DMS53 treated with DMSO at 0.1 percent for 48 hours (cell line): Measurements from ENCODE around the gene C1orf159.
A peak's percentile ranks its signal among the peaks of the same experiment; 100 is the strongest.
"Not testable (repeated sequence)": the region's sequence is repeated elsewhere in the genome, so short reads cannot be mapped to it uniquely, and the experiment has no call there.

Experiments used
- DNase-seq: peaks from one replicate; lab custom pipeline; 2025; ENCODE audit not compliant: unreplicated experiment; lab: John Stamatoyannopoulos, UW

C1orf159 gene

GRCh38 chr1:1115786-1116700, at the start of gene C1orf159:
TSS of gene C1orf159 (minus strand) at chr1:1116089. CDS start at chr1:1091543, 24,546 bp downstream.
- peak; percentile 97 for DNase-seq

DNA sequence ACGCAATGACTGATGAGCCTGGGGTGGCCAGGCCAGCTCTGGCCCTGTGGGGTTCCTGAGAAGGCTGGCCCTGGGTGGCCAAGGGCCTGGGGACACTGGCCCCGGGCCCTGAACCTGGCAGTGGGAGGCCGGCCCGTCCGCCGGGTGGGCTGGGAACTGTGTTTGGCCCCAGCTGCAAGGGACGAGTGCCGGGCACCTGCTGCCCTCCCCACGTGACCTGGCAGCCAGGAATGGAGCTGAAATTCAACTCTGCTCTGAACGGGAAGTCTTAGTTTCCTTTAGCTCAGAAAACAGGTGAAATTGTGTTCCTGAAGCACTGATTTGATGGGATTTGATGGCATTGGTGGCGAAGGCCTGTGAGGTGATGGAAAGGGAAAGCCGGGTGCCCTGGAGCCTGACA, 49.6 kb upstream of the C1orf159 start:
- no peak for DNase-seq

- DNase-seq: peak; percentile 53
Measured at GRCh38 chr1:1164701-1165451, 49.0 kb upstream of the C1orf159 start.

GRCh38 chr1:1164361-1164700, 48.4 kb upstream of the C1orf159 start:
- DNase-seq: no peak

DNA sequence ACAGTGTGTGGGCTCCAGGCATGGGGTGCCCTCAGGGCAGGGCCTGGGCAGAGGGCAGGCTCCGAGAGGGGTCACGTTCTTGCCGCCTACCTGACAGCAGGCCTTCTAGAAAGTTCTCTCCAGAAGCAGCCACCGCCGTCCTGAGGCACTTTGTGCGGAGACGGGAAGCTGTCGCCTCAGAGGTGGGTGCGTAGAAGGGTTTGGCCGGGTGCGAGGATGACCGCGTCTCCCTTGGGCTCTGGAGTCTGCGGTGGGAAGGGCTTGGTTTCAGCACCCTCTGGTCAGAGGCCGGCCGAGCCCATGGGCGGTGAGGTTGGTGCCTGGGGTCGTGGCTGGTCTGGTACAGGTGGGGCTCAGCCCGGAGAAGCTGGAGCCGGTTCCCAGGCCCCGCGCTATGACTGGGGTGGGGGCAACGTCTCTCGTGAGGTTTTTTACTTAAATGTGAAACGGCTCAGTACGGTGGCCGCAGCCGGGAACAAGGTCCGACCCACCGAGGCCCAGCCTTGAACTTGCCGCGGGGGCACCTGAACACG, 47.7 kb upstream of the C1orf159 start:
- no peak for DNase-seq

DNA sequence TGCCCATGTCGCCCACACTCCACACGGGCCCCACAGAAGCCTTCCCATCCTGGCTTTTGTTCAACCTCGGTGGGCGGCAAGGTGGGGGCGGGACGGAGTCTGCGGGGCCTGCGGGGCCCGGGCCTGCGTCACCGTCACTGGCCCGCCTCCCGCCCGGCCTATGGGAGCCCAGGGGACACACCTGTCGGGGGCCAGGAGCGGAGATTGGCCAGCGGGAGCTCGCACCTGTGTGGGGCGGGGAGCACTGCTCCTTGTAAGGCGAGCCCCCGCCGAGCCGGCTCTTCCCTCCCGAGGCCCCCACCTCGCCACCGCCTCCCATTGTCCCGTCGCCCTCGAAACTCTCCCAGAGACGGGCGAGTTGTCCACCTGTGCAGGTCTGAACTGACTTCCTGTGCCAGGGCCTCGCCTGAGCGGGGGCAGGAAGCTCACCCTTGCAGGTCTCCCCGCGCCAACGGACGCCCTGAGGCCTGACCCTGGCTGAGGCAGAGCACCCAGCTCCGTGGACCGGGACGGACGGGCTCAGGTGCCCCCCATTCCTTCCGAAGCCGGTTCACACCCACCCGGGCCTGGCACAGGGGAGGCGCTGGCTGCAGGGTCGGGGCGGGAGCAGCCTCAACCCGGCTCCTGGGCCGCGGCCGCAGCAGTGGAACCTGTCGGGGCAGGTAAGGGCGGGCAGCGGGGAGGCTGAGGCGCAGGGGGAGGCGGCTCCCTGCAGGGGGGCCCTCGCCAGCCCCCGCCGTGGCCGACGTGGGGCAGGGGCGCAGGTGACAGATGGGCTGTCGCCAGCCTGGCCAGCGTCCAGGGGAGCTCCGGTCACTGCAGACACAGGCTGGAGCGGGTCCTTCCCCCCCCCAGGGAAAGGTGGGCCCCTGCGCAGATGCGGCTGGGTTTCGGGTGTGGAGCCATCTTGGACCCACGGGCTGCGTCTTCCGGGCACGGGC, 47.0 kb upstream of the C1orf159 start:
- DNase-seq: peak; percentile 93

- DNase-seq: no peak
Measured at GRCh38 chr1:1161683-1162079, 45.8 kb upstream of the C1orf159 start.

- no peak for DNase-seq
Measured at GRCh38 chr1:1161078-1161682, 45.3 kb upstream of the C1orf159 start.

GRCh38 chr1:1160281-1160930, 44.5 kb upstream of the C1orf159 start:
- DNase-seq: no peak

DNA sequence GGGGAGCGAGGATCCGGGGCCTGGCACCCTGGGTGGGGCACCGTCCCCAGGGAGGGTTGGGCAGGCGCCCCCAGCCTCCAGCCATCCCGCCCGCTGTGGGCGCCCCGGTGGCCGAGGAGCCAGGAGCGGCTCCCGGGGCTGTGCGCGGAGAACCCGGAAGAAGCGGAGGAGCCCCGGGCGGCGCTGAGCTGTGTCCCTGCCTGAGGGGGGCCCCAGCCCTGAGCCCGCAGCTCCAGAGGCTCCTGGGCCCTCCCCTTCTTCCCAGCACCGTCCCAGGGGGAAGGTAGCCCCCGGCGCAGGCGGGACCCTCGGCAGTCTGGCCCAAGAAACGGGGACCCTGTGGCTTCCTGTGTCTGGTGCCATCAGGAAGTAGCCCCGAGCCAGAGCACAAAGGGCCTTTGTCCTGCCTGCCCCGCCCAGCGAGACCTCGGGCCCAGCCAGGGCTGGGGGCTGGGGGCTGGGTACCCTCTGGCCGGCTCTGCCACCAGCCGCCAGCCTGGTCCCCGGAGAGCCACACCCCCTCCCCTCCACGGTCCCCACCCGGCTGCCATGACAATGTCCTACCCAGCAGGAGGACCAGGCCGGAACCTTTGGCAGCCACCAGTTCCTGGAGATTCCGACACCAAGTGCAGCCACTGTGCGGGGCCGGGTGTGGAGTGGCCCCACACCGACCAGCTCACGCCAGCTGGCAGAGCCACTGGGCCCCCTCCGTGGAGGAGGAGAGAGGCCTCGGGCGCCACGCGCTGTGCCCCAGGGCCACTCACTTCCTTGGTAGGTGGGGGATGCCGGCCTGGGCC, 42.2 kb upstream of the C1orf159 start:
- peak; percentile 12 for DNase-seq

GRCh38 chr1:1157426-1157913, 41.6 kb upstream of the C1orf159 start:
- DNase-seq: peak; percentile 69

GRCh38 chr1:1157033-1157365, 41.1 kb upstream of the C1orf159 start:
- no peak for DNase-seq

- no peak for DNase-seq
Measured at GRCh38 chr1:1156140-1157032, 40.5 kb upstream of the C1orf159 start.

GRCh38 chr1:1155258-1155657, 39.4 kb upstream of the C1orf159 start:
- no peak for DNase-seq

DNA sequence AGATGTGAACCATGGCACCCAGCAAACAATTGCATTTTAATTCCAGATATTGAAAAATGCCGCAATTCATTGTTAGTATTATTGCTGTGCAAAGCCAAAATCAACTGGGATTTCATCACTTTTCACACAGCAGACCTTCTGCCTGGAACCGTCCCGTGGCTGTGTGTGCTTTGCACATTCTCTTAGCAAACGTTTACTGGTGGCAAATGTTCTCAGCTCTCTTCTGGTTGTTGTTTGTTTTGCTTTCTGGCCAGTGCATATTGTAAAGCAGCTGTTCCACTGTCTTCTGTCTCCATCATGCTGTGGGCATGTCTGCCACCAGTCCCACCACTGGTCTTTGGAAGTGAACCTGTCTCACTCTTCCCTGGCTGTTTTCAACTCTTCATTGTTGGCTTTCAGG, 38.0 kb upstream of the C1orf159 start:
- peak; percentile 7 for DNase-seq

- not testable (repeated sequence) for DNase-seq
Measured at GRCh38 chr1:1153215-1153614, 37.3 kb upstream of the C1orf159 start.

GRCh38 chr1:1152431-1152830, 36.5 kb upstream of the C1orf159 start:
- DNase-seq: not testable (repeated sequence)

GRCh38 chr1:1151306-1151705, 35.4 kb upstream of the C1orf159 start:
- no peak for DNase-seq
